Stimulated activated CD8-positive, alpha-beta memory T cell treated with anti-CD3 and anti-CD28 coated beads, Interleukin-12 subunit alpha, Interleukin-12 subunit beta, amount 100 ng/mL, for 4 hours (primary cell): Measurements from ENCODE around the gene RABEPK.
"Not testable (repeated sequence)": the region's sequence is repeated elsewhere in the genome, so short reads cannot be mapped to it uniquely, and the experiment has no call there.

Source experiments
- DNase-seq: peaks from one replicate; pipeline ENCODE4 v3.0.0-alpha.2; 2020; ENCODE audit warnings: low read depth

The RABEPK gene

GRCh38 chr9:125200216-125201047 is at the start of gene RABEPK:
Gene RABEPK (plus strand): TSS chr9:125200542. CDS start chr9:125203014, 2,472 bp downstream.
- DNase-seq: peak; percentile 79

GRCh38 chr9:125151730-125152129 is 48.6 kb upstream of the RABEPK start:
- no peak for DNase-seq

- DNase-seq: no peak
These were observed 46.5 kb upstream of the RABEPK start for GRCh38 chr9:125153712-125154367.

- no peak for DNase-seq
These were observed 43.8 kb upstream of the RABEPK start for GRCh38 chr9:125156551-125156950.

- DNase-seq: no peak
These were observed 39.6 kb upstream of the RABEPK start for GRCh38 chr9:125160750-125161149.

- no peak for DNase-seq
These were observed 38.9 kb upstream of the RABEPK start for GRCh38 chr9:125161284-125161918.

- DNase-seq: not testable (repeated sequence)
These were observed 37.5 kb upstream of the RABEPK start for GRCh38 chr9:125162891-125163290.

GRCh38 chr9:125166762-125167161 is 33.6 kb upstream of the RABEPK start:
- no peak for DNase-seq

GRCh38 chr9:125169895-125170294 is 30.4 kb upstream of the RABEPK start:
- DNase-seq: no peak

GRCh38 chr9:125172031-125172755 is 28.1 kb upstream of the RABEPK start:
- no peak for DNase-seq

- DNase-seq: no peak
These were observed 23.7 kb upstream of the RABEPK start for GRCh38 chr9:125176636-125177035.

GRCh38 chr9:125177888-125178287 is 22.5 kb upstream of the RABEPK start:
- DNase-seq: no peak

GRCh38 chr9:125179776-125180175 is 20.6 kb upstream of the RABEPK start:
- not testable (repeated sequence) for DNase-seq

- DNase-seq: no peak
These were observed 19.5 kb upstream of the RABEPK start for GRCh38 chr9:125180876-125181275.

GRCh38 chr9:125181756-125182155 is 18.6 kb upstream of the RABEPK start:
- not testable (repeated sequence) for DNase-seq

GRCh38 chr9:125183054-125183453 is 17.3 kb upstream of the RABEPK start:
- no peak for DNase-seq

GRCh38 chr9:125183561-125183960 is 16.8 kb upstream of the RABEPK start:
- no peak for DNase-seq

- DNase-seq: peak; percentile 13
These were observed 11.4 kb upstream of the RABEPK start for GRCh38 chr9:125189011-125189360.

- peak; percentile 95 for DNase-seq
These were observed 10.7 kb upstream of the RABEPK start, which contains the start of gene PPP6C for GRCh38 chr9:125189361-125190289. Gene PPP6C (minus strand): TSS chr9:125189803. CDS start chr9:125189718, 85 bp downstream.

- no peak for DNase-seq
These were observed 10.0 kb upstream of the RABEPK start for GRCh38 chr9:125190361-125190801.

GRCh38 chr9:125194466-125194865 is 5.9 kb upstream of the RABEPK start:
- not testable (repeated sequence) for DNase-seq
